Measurements from ENCODE around the gene SMURF2. TPM values are rescaled to one million over a fixed set of nuclear protein-coding genes. Genes with fewer than 3 reads are reported as not detected.

SMURF2 gene
- total RNA-seq, 1 donor from 2014 or later, result 39.6 TPM

DNA sequence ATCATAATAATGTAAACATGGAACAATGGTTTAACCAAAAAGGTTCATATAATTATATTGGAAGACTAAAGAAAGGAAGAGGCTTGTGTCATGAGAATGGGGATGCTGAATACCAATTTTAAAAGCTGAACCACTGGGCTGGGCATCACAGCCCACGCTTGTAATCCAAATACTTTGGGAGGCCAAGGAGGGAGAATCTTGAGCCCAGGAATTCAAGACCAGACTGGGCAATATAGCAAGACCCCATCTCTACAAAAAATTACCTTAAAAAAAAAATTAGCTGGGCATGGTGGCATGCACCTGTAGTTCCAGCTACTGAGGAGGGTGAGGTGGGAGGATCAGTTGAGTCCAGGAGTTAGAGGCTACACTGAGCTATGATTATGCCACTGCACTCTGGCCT, 65.1 kb downstream of the SMURF2 start:
- H3K27ac ChIP-seq, result no peak overlapping the region
- peaks cover 20% of the 10 kb centered on the region for H3K4me1 ChIP-seq
- TF ChIP-seq, protein P1, sequence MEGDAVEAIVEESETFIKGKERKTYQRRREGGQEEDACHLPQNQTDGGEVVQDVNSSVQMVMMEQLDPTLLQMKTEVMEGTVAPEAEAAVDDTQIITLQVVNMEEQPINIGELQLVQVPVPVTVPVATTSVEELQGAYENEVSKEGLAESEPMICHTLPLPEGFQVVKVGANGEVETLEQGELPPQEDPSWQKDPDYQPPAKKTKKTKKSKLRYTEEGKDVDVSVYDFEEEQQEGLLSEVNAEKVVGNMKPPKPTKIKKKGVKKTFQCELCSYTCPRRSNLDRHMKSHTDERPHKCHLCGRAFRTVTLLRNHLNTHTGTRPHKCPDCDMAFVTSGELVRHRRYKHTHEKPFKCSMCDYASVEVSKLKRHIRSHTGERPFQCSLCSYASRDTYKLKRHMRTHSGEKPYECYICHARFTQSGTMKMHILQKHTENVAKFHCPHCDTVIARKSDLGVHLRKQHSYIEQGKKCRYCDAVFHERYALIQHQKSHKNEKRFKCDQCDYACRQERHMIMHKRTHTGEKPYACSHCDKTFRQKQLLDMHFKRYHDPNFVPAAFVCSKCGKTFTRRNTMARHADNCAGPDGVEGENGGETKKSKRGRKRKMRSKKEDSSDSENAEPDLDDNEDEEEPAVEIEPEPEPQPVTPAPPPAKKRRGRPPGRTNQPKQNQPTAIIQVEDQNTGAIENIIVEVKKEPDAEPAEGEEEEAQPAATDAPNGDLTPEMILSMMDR (IDR thresholded peaks at IDR 0.05), result no peak
- peaks cover 53% of the 10 kb centered on the region for H3K36me3 ChIP-seq
- no peak overlapping the region for H3K4me3 ChIP-seq
- ATAC-seq, result no peak
- no peaks in the 10 kb centered on the region for H3K27me3 ChIP-seq (ENCODE audit: low read depth)
- intact Hi-C loops (cut with DNase I), result no loop called here
- H3K9me3 ChIP-seq, result no peaks in the 10 kb centered on the region
- no peak for DNase-seq

DNA sequence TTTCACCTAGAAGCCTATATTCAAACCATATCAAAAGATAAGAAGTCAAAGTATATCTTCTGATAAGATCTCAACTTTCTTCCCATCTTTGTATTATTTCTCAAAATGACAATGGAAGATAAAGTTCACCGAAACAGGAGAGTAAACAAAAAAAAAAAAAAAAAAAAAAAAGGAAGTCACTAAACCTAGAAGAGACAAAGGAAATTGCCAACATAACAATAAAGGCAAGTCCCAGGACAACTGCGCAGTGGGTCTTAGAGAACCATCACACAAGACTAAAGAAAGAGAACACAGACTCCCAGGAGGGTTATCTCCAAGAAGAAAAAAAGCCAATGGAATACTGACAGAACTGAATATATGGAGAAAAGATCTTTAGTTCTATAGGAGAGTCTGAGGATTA, 65.7 kb downstream of the SMURF2 start:
- ATAC-seq, result no peak
- H3K4me1 ChIP-seq, result peaks cover 20% of the 10 kb centered on the region
- no peak overlapping the region for H3K4me3 ChIP-seq
- no peaks in the 10 kb centered on the region for H3K9me3 ChIP-seq
- intact Hi-C loops (cut with DNase I), result no loop called here
- no peaks in the 10 kb centered on the region for H3K27me3 ChIP-seq (ENCODE audit: low read depth)
- DNase-seq, result no peak
- TF ChIP-seq, protein P1 (IDR thresholded peaks at IDR 0.05), result no peak
- no peak overlapping the region for H3K27ac ChIP-seq
- peaks cover 58% of the 10 kb centered on the region for H3K36me3 ChIP-seq

DNA sequence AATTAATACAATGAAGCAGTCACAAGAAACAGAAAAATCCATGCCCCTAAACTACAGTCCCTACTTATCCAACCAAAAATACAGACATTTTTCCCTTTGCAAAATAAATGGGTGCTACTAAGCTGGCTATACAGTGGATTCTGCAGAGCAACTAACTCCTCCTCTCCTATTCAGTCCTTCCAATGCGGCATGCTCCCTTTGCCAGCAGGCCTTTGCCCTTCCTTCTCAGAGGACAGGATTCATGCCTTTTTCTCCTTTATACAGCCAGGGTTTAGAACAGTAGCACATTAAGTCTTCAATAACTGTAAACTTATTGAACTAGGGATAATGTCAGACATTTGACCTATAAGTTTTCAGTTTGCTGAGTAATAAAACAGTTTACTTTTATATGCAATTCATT, 70.2 kb downstream of the SMURF2 start:
- no peaks in the 10 kb centered on the region for H3K27me3 ChIP-seq (ENCODE audit: low read depth)

DNA sequence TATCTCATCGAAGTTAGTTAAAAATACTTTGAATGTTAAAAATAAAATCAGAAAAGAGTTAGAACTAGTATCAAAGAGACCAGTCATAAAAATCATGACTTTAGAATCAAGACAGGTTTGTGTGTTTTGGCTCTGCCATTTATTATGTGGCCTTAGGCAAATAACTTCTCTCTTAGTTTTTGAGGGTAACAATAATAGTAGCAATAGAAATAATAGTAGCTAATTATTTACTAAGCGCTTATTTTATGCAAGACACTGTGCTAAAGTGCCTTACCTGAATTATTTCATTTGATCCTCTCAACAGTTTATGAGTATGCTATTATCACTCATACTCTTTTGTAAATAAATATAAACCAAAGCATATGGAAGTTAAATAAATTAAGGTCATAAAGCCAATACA, 77.0 kb downstream of the SMURF2 start:
- Histone ChIP-seq H3K9me3 (no peaks in the 10 kb centered on the region), H3K27ac (no peak overlapping the region), H3K27me3 (ENCODE audit: low read depth) (no peaks in the 10 kb centered on the region), H3K4me3 (no peak overlapping the region), H3K4me1 (no peaks in the 10 kb centered on the region), H3K36me3 (peaks cover 81% of the 10 kb centered on the region)
- no peak for DNase-seq
- no peak for ATAC-seq
- TF ChIP-seq, protein P1 (IDR thresholded peaks at IDR 0.05), result no peak
- intact Hi-C loops (cut with DNase I), result no loop called here

More for the DNA sequence above, 70.2 kb downstream of the SMURF2 start:
- intact Hi-C loops (cut with DNase I), result no loop called here
- no peak overlapping the region for H3K4me3 ChIP-seq
- peaks cover 81% of the 10 kb centered on the region for H3K36me3 ChIP-seq
- DNase-seq, result no peak
- TF ChIP-seq, protein P1 (IDR thresholded peaks at IDR 0.05), result no peak
- no peaks in the 10 kb centered on the region for H3K9me3 ChIP-seq
- peaks cover 4% of the 10 kb centered on the region for H3K4me1 ChIP-seq
- no peak overlapping the region for H3K27ac ChIP-seq
- ATAC-seq, result no peak

DNA sequence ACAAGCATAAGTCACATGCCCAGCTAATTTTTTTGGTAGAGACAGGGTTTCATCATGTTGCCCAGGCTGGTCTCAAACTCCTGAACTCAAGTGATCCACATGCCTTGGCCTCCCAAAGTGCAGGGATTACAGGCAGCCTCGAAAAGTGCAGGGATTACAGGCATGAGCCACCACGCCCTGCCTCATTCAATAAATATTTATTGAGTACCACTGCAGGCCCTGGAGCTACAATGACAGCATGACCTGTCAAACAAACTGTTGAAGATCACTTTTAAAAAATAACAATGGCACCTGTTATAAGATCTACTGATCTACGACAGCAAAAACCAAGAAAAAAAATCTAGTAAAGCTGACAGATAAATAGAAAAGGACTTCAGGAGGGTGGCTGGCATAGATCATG, 79.1 kb downstream of the SMURF2 start:
- no peak overlapping the region for H3K4me3 ChIP-seq
- H3K4me1 ChIP-seq, result no peaks in the 10 kb centered on the region
- TF ChIP-seq, protein P1 (IDR thresholded peaks at IDR 0.05), result no peak
- no peak overlapping the region for H3K27ac ChIP-seq
- intact Hi-C loops (cut with DNase I), result no loop called here
- no peaks in the 10 kb centered on the region for H3K9me3 ChIP-seq
- H3K36me3 ChIP-seq, result peaks cover 85% of the 10 kb centered on the region
- no peak for ATAC-seq
- no peaks in the 10 kb centered on the region for H3K27me3 ChIP-seq (ENCODE audit: low read depth)
- no peak for DNase-seq
